Skin of body (tissue), 2 donors: ENCODE data around the gene SEC22C. TPM values are rescaled to one million over a fixed set of nuclear protein-coding genes. Genes with fewer than 3 reads are reported as not detected.

Source experiments
- DNase-seq: peaks from one replicate; lab custom pipeline; 2025; lab: John Stamatoyannopoulos, UW
- total RNA-seq: library from RNA; depleted of rRNA; stranded (reverse); fragments of >200 nt; gene quantifications from one replicate; pipeline ENCODE4 v1.2.3, GENCODE V29; 2014

The SEC22C gene
- total RNA-seq, 1 donor from 2014 or later = 31.2 TPM

- DNase-seq = no peak
These were observed 81.7 kb downstream of the SEC22C start for GRCh38 chr3:42500091-42500490.

GRCh38 chr3:42499478-42499871 lies 82.3 kb downstream of the SEC22C start:
- no peak for DNase-seq

- no peak for DNase-seq
These were observed 82.8 kb downstream of the SEC22C start for GRCh38 chr3:42498791-42499477.

GRCh38 chr3:42498034-42498433 lies 83.7 kb downstream of the SEC22C start:
- DNase-seq = no peak

Other genes with a start within 250 kb of the SEC22C start
- gene LYZL4, start 171.4 kb downstream of the SEC22C start, total RNA-seq = not detected
- gene VIPR1, start 79.3 kb downstream of the SEC22C start, total RNA-seq = 10.1 TPM
- 20.6 TPM for gene SS18L2, start 8.9 kb upstream of the SEC22C start, total RNA-seq
- 183 TPM for gene NKTR, start 18.7 kb upstream of the SEC22C start, total RNA-seq
- gene ZBTB47, start 71.7 kb upstream of the SEC22C start, total RNA-seq = 13.3 TPM
- 13.4 TPM for gene KLHL40, start 103.6 kb upstream of the SEC22C start, total RNA-seq
- 3.9 TPM for gene HHATL, start 120.8 kb upstream of the SEC22C start, total RNA-seq
- 0.69 TPM for gene CCDC13, start 191.3 kb upstream of the SEC22C start, total RNA-seq
- gene HIGD1A, start 222.5 kb upstream of the SEC22C start, total RNA-seq = 88.2 TPM
- gene ACKR2, start 227.5 kb upstream of the SEC22C start, total RNA-seq = 1.6 TPM